Mesenchymal stem cell (in vitro differentiated cells and primary cell): ENCODE results near the gene QSOX1.

Experiments used
- DNase-seq: peaks from one replicate; pipeline ENCODE4 v3.0.0-alpha.2; 2013
- H2AFZ ChIP-seq: one replicate; pipeline ENCODE4 v1.6.1; 2013; ENCODE audit warnings: low read depth, mild to moderate bottlenecking, control low read depth, inconsistent platforms, low read length, moderate library complexity
- H2AK5ac ChIP-seq: 2 replicates; pipeline ENCODE4 v1.6.1; 2013; ENCODE audit warnings: low read length, moderate library complexity, mild to moderate bottlenecking, inconsistent platforms; ENCODE audit not compliant: severe bottlenecking
- H2BK120ac ChIP-seq: one replicate; pipeline ENCODE4 v1.6.1; 2013; ENCODE audit warnings: low read depth, mild to moderate bottlenecking, inconsistent platforms, low read length, moderate library complexity
- H2BK12ac ChIP-seq, 2 experiments: one replicate each; pipeline ENCODE4 v1.6.1; 2013; ENCODE audit warnings: inconsistent platforms in 2 of 2, low read length in 2 of 2, mild to moderate bottlenecking in 2 of 2, moderate library complexity in 2 of 2, control low read depth in 1 of 2
- H2BK15ac ChIP-seq: one replicate; pipeline ENCODE4 v1.6.1; 2013; ENCODE audit warnings: mild to moderate bottlenecking, low read depth, inconsistent platforms; ENCODE audit not compliant: poor library complexity, severe bottlenecking
- H2BK5ac ChIP-seq: 2 replicates; pipeline ENCODE4 v1.6.1; 2013; ENCODE audit warnings: low read depth, mild to moderate bottlenecking, low read length, control low read depth, inconsistent platforms; ENCODE audit not compliant: poor library complexity, severe bottlenecking
- H3K14ac ChIP-seq, 2 experiments: one replicate each; pipeline ENCODE4 v1.6.1; 2013; ENCODE audit warnings: inconsistent platforms in 2 of 2, low read length in 2 of 2, control low read depth in 1 of 2, mild to moderate bottlenecking in 1 of 2, moderate library complexity in 1 of 2
- H3K18ac ChIP-seq, 2 experiments: one replicate each; pipeline ENCODE4 v1.6.1; 2013; ENCODE audit warnings: inconsistent platforms in 2 of 2, low read length in 2 of 2, control low read depth in 1 of 2, low read depth in 1 of 2, mild to moderate bottlenecking in 1 of 2
- H3K23ac ChIP-seq, 2 experiments: one replicate each; pipeline ENCODE4 v1.6.1; 2013; ENCODE audit warnings: inconsistent platforms in 2 of 2, low read length in 2 of 2, mild to moderate bottlenecking in 2 of 2, moderate library complexity in 2 of 2, control low read depth in 1 of 2
- H3K27ac ChIP-seq: 2 replicates; pipeline ENCODE4 v1.5.1; 2013; ENCODE audit warnings: mild to moderate bottlenecking, moderate library complexity, low read length, control low read depth, inconsistent platforms; ENCODE audit not compliant: poor library complexity, severe bottlenecking
- H3K27me3 ChIP-seq, 2 experiments: 2 replicates each; pipeline versions ENCODE4 v1.6.1 to v1.7.0; 2013; ENCODE audit warnings: low read length in 2 of 2, mild to moderate bottlenecking in 2 of 2, moderate library complexity in 2 of 2, control low read depth in 1 of 2, inconsistent platforms in 1 of 2; ENCODE audit not compliant: control insufficient read depth in 1 of 2, insufficient read depth in 1 of 2
- H3K36me3 ChIP-seq, 2 experiments: 2 replicates each; pipeline versions ENCODE4 v1.6.1 to v1.7.0; 2013; ENCODE audit warnings: low read length in 2 of 2, control low read depth in 1 of 2, inconsistent platforms in 1 of 2, low read depth in 1 of 2, mild to moderate bottlenecking in 1 of 2; ENCODE audit not compliant: insufficient read depth in 2 of 2, control insufficient read depth in 1 of 2
- H3K4ac ChIP-seq, 2 experiments: one replicate each; pipeline ENCODE4 v1.6.1; 2013; ENCODE audit warnings: inconsistent platforms in 2 of 2, low read length in 2 of 2, mild to moderate bottlenecking in 2 of 2, moderate library complexity in 2 of 2, control low read depth in 1 of 2, low read depth in 1 of 2
- H3K4me1 ChIP-seq: 2 replicates; pipeline ENCODE4 v1.6.1; 2013; ENCODE audit warnings: low read depth, low read length, control low read depth; ENCODE audit not compliant: control insufficient read depth, insufficient read depth
- H3K4me2 ChIP-seq: 2 replicates; pipeline ENCODE4 v1.6.1; 2013; ENCODE audit warnings: low read length, mild to moderate bottlenecking, inconsistent platforms; ENCODE audit not compliant: poor library complexity, severe bottlenecking
- H3K4me3 ChIP-seq, 2 experiments: 2 replicates each; pipeline versions ENCODE4 v1.5.1 to v1.7.0; 2013; ENCODE audit warnings: low read length in 2 of 2, mild to moderate bottlenecking in 2 of 2, control low read depth in 1 of 2, low read depth in 1 of 2; ENCODE audit not compliant: insufficient read depth in 1 of 2
- H3K79me1 ChIP-seq: replicated peaks from 2 replicates; pipeline ENCODE4 v1.6.1; 2013; ENCODE audit warnings: mild to moderate bottlenecking, control low read depth, low read length, inconsistent platforms; ENCODE audit not compliant: poor library complexity, severe bottlenecking
- H3K9ac ChIP-seq: 2 replicates; pipeline ENCODE4 v1.7.0; 2013; ENCODE audit warnings: mild to moderate bottlenecking, low read length, moderate library complexity
- H3K9me3 ChIP-seq: 2 replicates; pipeline ENCODE4 v1.7.0; 2013; ENCODE audit warnings: mild to moderate bottlenecking, low read length; ENCODE audit not compliant: control insufficient read depth
- H4K8ac ChIP-seq: one replicate; pipeline ENCODE4 v1.6.1; 2013; ENCODE audit warnings: inconsistent platforms, mild to moderate bottlenecking, low read length, moderate library complexity
- H4K91ac ChIP-seq: one replicate; pipeline ENCODE4 v1.6.1; 2013; ENCODE audit warnings: mild to moderate bottlenecking, low read length, inconsistent platforms
- WGBS: methylation state at CpG from one replicate; pipeline ENCODE4 v1.1.7; 2013; ENCODE audit warnings: mixed read lengths; 5-methylcytosine and 5-hydroxymethylcytosine counted together

Gene QSOX1

DNA sequence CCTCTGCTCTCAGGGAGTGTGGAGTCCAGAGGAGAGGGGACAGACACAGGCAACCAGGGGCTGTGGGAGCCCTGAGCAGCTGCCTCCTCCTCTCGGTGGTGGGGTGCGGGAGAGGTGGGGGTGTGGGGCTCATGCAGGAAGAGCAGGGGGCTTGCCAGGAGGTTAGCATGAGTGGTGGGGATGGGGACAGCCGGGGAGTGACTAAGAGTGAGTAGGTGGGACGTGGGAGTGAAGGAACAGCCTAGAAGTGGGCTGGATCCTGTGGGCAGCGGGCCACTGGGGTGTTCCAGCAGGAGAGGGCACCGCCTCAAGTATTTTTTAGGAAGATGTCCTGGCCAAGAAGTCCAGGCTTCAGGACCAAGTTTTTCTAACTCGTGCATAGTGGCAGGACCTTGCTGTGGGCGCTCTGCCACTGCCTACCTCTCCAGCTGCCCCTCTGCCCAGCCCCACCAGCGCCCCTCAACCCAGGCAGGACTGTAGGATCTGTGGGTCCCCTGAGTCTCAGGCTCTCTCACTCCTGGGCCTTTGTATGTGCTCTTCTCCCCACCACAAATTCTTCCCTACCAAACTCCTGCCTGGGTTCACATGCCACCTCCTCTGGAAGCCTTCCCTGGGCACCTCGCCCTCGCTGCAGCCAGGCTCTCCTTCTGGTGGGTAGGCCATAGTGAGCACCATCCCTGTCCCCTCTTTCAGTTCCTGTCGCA, 56.6 kb downstream of the QSOX1 start:
- Histone ChIP-seq H4K91ac (no peak overlapping the region), H2AK5ac (no peak overlapping the region), H3K9ac (no peak overlapping the region), H2BK12ac (no peak overlapping the region), H3K27ac (no peak overlapping the region), H3K23ac (no peak overlapping the region), H3K4ac (no peak overlapping the region), H3K4me2 (no peak overlapping the region), H3K9me3 (no peaks in the 10 kb centered on the region), H3K27me3 (peaks cover 0 to 3% of the 10 kb centered on the region in 2 experiments), H3K79me1 (no peaks in the 10 kb centered on the region), H2BK15ac (no peak overlapping the region), H3K14ac (no peak overlapping the region), H2AFZ (no peak overlapping the region), H2BK5ac (no peak overlapping the region), H3K4me3 (no peak overlapping the region), H3K4me1 (no peaks in the 10 kb centered on the region), H3K36me3 (no peaks in the 10 kb centered on the region), H3K18ac (no peak overlapping the region), H4K8ac (no peak overlapping the region), H2BK120ac (no peak overlapping the region)
- WGBS: 92% methylated on average over 12 of the region's 12 CpGs
- no peak for DNase-seq

DNA sequence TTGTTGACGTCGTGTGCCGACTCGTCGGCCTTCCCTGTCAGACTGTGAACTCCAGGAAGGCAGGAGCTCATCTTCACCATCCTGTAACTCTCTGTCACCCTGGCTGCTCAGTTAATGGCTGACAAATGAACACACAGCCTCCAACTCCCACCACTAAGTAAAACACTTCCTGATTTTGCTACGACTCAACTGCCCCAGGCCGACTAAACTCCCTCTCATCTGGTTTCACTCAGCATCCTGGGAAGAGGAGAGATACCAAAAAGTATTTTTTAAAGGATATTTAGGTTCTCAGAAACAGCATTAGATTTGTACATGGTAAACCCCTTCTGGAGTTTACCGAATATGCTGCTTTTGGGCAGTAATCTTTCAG, 57.2 kb downstream of the QSOX1 start:
- Histone ChIP-seq H3K4me3 (no peak overlapping the region), H2BK5ac (no peak overlapping the region), H3K4ac (no peak overlapping the region), H3K14ac (no peak overlapping the region), H3K9ac (no peak overlapping the region), H2AK5ac (no peak overlapping the region), H3K23ac (no peak overlapping the region), H4K8ac (no peak overlapping the region), H2BK12ac (no peak overlapping the region), H2BK120ac (no peak overlapping the region), H4K91ac (no peak overlapping the region), H3K4me1 (no peaks in the 10 kb centered on the region), H2BK15ac (no peak overlapping the region), H3K18ac (no peak overlapping the region), H3K79me1 (no peaks in the 10 kb centered on the region), H3K4me2 (no peak overlapping the region), H3K9me3 (no peaks in the 10 kb centered on the region), H3K27me3 (peaks cover 0 to 3% of the 10 kb centered on the region in 2 experiments), H3K36me3 (no peaks in the 10 kb centered on the region), H2AFZ (no peak overlapping the region), H3K27ac (no peak overlapping the region)
- no peak for DNase-seq
- WGBS: 95% methylated on average over 7 of the region's 8 CpGs

DNA sequence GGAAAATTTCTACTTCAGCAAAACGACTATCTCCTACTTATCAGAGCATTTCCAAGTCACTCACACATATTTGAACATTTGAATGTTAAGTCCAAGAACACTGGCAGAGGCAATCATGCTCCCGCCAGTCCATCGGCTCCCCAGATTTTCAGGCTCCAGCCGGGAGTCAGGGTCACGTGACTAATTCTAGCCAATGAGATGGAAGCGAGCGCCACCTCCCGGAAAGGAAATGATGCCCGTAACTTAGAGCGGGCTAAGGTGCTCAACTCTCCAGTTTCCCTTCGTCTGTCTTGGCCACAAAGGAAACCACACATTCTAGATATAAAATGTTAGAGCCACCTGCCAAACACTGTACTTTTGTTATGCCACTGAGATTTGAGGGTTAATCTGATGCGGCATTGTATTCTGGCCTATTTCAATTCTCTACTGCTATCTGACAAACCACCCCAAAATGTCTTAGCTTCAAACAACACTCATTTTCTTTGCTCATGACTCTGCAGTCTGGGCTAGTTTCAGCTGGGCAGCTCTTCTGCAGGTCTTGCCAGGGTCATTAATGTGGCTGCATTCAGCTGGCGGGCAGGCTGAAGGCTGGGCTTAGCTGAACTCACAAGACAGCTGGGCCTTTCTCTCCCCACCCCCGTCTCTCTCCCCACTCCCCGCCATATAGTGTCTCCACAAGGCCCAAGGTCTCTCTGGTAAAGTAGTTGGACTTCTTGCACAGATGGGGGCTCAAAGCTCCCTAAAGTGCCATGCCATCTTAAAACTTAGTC, 58.9 kb downstream of the QSOX1 start:
- Histone ChIP-seq H3K4ac (no peak overlapping the region), H2BK12ac (no peak overlapping the region), H4K8ac (no peak overlapping the region), H3K9ac (no peak overlapping the region), H3K4me3 (no peak overlapping the region), H3K4me2 (no peak overlapping the region), H3K27me3 (no peaks in the 10 kb centered on the region), H4K91ac (no peak overlapping the region), H3K4me1 (no peaks in the 10 kb centered on the region), H3K14ac (no peak overlapping the region), H2AK5ac (no peak overlapping the region), H2BK5ac (no peak overlapping the region), H3K18ac (no peak overlapping the region), H2BK120ac (no peak overlapping the region), H3K27ac (no peak overlapping the region), H2AFZ (no peak overlapping the region), H2BK15ac (no peak overlapping the region), H3K79me1 (no peaks in the 10 kb centered on the region), H3K36me3 (no peaks in the 10 kb centered on the region), H3K9me3 (no peaks in the 10 kb centered on the region), H3K23ac (no peak overlapping the region)
- no peak for DNase-seq
- WGBS: 75% methylated on average over 15 of the region's 15 CpGs

DNA sequence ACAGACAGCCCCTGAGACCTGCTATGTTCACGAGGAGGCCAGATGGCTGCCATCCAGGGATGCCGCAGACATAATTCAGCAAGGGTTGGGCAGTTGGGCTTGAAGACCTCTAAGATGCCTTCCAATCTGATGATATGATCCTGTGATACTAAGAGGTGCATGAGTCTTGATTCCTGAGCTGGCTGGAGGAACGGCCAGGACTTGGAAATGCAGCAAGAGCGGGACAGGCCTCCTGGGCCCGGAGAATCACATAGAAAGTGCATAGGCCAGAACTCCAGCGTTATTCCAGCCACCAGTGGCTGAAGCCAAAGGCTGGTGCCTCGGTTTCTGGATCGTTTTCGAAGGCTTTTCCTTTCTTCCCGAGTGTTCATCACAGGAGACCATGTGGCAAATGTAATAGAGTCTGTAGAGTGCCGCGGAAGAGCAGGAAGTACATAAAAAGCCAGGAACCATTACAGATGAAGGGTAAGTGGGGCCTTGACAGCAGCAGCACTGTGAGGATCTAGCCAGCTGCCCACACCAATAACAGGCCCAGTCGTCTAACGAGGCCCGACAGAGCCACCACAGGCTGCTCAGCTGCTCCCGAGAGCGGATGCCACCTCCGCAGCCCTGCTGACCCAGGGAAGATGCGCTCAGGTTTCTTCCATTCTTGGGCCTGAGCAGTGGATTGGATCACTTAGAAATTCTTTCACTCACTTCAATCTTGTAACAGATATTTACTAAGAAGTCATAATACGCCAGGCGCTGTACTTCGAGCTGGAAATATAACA, 61.4 kb downstream of the QSOX1 start:
- H3K4me1 ChIP-seq: no peaks in the 10 kb centered on the region
- no peak overlapping the region for H3K4me2 ChIP-seq
- peaks cover 15 to 19% of the 10 kb centered on the region in 2 experiments for H3K27me3 ChIP-seq
- no peak overlapping the region for H2BK15ac ChIP-seq
- H2BK5ac ChIP-seq: no peak overlapping the region
- no peaks in the 10 kb centered on the region for H3K79me1 ChIP-seq
- DNase-seq: no peak
- no peak overlapping the region for H3K14ac ChIP-seq
- H3K23ac ChIP-seq: no peak overlapping the region
- no peaks in the 10 kb centered on the region for H3K9me3 ChIP-seq
- no peak overlapping the region for H3K4ac ChIP-seq
- no peak overlapping the region for H3K18ac ChIP-seq
- no peak overlapping the region for H3K27ac ChIP-seq
- no peak overlapping the region for H3K4me3 ChIP-seq
- H2BK120ac ChIP-seq: no peak overlapping the region
- no peaks in the 10 kb centered on the region for H3K36me3 ChIP-seq
- H3K9ac ChIP-seq: no peak overlapping the region
- no peak overlapping the region for H2BK12ac ChIP-seq
- no peak overlapping the region for H4K8ac ChIP-seq
- 93% methylated on average over 22 of the region's 22 CpGs for WGBS
- no peak overlapping the region for H2AFZ ChIP-seq
- H2AK5ac ChIP-seq: no peak overlapping the region
- H4K91ac ChIP-seq: no peak overlapping the region
